ENCODE results near the gene JSRP1. TPM values are rescaled to one million over a fixed set of nuclear protein-coding genes. Genes with fewer than 3 reads are reported as not detected.

Gene JSRP1
- total and polyA plus RNA-seq, 4 donors = 0.25 to 0.45 (median 0.39) TPM; not detected in 1

GRCh38 chr19:2221250-2221831, 34.9 kb downstream of the JSRP1 start:
- WGBS = 84% methylated on average over 20 of the region's 20 CpGs
- Histone ChIP-seq H3K27ac (ENCODE audit: low read depth in 1 of 2, low read length in 2 of 2) (no peak overlapping the region), H3K4me3 (ENCODE audit: low read depth in 1 of 3, low read length in 3 of 3) (no peak overlapping the region), H3K9ac (ENCODE audit: low read depth in 1 of 2, low read length in 2 of 2) (no peak overlapping the region), H3K27me3 (ENCODE audit: control insufficient read depth in 4 of 4, insufficient read depth in 4 of 4, low read length in 3 of 4) (no peaks in the 10 kb centered on the region), H3K36me3 (ENCODE audit: control insufficient read depth in 4 of 4, insufficient read depth in 3 of 4, low read depth in 1 of 4, low read length in 3 of 4) (peaks cover 10 to 62% (median 16%) of the 10 kb centered on the region in 4 donors), H3K9me3 (ENCODE audit: control insufficient read depth in 4 of 4, low read length in 3 of 4) (no peaks in the 10 kb centered on the region), H3K4me1 (ENCODE audit: control insufficient read depth in 4 of 4, insufficient read depth in 4 of 4, low read length in 3 of 4) (no peaks in the 10 kb centered on the region)
- DNase-seq (ENCODE audit: low spot score) = no peak
- TF ChIP-seq EGR1 (IDR thresholded peaks at IDR 0.05; ENCODE audit: low read depth in 2 of 2) = no peak
- no peak for TF ChIP-seq TAF1 (conservative IDR thresholded peaks at IDR 0.05)
- TF ChIP-seq YY1 (IDR thresholded peaks at IDR 0.05) = no peak
- no peak for TF ChIP-seq GABPA (IDR thresholded peaks at IDR 0.05 in 1 of 2, conservative IDR thresholded peaks at IDR 0.05 in 1 of 2)
- TF ChIP-seq SP1 (IDR thresholded peaks at IDR 0.05) = no peak
- TF ChIP-seq, protein P1, sequence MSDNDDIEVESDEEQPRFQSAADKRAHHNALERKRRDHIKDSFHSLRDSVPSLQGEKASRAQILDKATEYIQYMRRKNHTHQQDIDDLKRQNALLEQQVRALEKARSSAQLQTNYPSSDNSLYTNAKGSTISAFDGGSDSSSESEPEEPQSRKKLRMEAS (IDR thresholded peaks at IDR 0.05) = no peak
- TF ChIP-seq ZBTB33 (IDR thresholded peaks at IDR 0.05) = no peak

DNA sequence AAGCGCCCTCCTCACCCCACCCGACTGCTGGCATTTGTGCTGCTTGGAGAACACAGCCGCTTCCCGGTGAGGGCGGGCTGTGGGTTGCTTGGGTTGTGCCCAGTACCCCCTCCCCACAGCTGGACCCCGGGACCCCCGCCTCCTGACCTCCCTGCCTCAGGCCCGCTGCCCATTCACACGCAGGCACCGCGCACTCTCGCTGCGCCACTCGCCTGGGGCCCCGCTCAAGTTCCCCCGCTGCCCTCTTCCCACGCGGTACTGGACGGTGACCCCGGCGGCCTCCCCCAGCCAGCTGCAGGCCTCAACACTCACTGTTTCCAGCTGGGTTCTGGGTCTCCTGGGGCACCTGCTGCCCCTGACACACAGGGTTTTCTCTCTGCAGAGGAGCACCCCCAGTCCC, 36.5 kb downstream of the JSRP1 start:
- Histone ChIP-seq H3K4me3 (ENCODE audit: low read depth in 1 of 3, low read length in 3 of 3) (no peak overlapping the region), H3K9me3 (ENCODE audit: control insufficient read depth in 4 of 4, low read length in 3 of 4) (no peaks in the 10 kb centered on the region), H3K4me1 (ENCODE audit: control insufficient read depth in 4 of 4, insufficient read depth in 4 of 4, low read length in 3 of 4) (no peaks in the 10 kb centered on the region), H3K27ac (ENCODE audit: low read depth in 1 of 2, low read length in 2 of 2) (no peak overlapping the region), H3K27me3 (ENCODE audit: control insufficient read depth in 4 of 4, insufficient read depth in 4 of 4, low read length in 3 of 4) (no peaks in the 10 kb centered on the region), H3K36me3 (ENCODE audit: control insufficient read depth in 4 of 4, insufficient read depth in 3 of 4, low read depth in 1 of 4, low read length in 3 of 4) (peaks cover 8 to 65% (median 19%) of the 10 kb centered on the region in 4 donors), H3K9ac (ENCODE audit: low read depth in 1 of 2, low read length in 2 of 2) (no peak overlapping the region)
- TF ChIP-seq REST (IDR thresholded peaks at IDR 0.05) = no peak
- TF ChIP-seq ATF3 (IDR thresholded peaks at IDR 0.05) = no peak
- no peak for TF ChIP-seq RAD21 (IDR thresholded peaks at IDR 0.05)
- TF ChIP-seq CTCF (IDR thresholded peaks at IDR 0.05; ENCODE audit: low read depth, low read length, missing input control) = no peak
- TF ChIP-seq JUND (IDR thresholded peaks at IDR 0.05) = no peak
- TF ChIP-seq, protein P1 (IDR thresholded peaks at IDR 0.05) = no peak
- TF ChIP-seq EGR1 (IDR thresholded peaks at IDR 0.05; ENCODE audit: low read depth in 2 of 2) = no peak
- TF ChIP-seq RXRA (IDR thresholded peaks at IDR 0.05) = no peak
- TF ChIP-seq FOXA2 (IDR thresholded peaks at IDR 0.05) = no peak
- no peak for DNase-seq (ENCODE audit: low spot score)
- WGBS = 96% methylated on average over 21 of the region's 21 CpGs
